PC-3 (cell line): ENCODE measurements around the gene CA10. TPM values are rescaled to one million over a fixed set of nuclear protein-coding genes. Genes with fewer than 3 reads are reported as not detected.

ENCODE experiments used
- ATAC-seq: fragments of 200-7000 bp; cut with Tn5 transposase; 2 replicates; pipeline ENCODE4 v1.9.1; 2020; ENCODE audit warnings: mild to moderate bottlenecking, moderate library complexity
- BruUV-seq: library from RNA; stranded (reverse); fragments of 400-500 nt; replicated peaks from 2 replicates; lab custom pipeline; 2021; lab: Mats Ljungman, UMichigan
- CTCF ChIA-PET: fragments of 300-600 bp; sonication (Branson Sonifier 250); formaldehyde crosslinking; loops from one replicate; lab custom pipeline; 2022; ENCODE audit warnings: antibody characterized with exemption; lab: Charles Lee
- POLR2A ChIA-PET: fragments of 300-600 bp; sonication (Branson Sonifier 250); formaldehyde crosslinking; loops from one replicate; lab custom pipeline; 2022; ENCODE audit warnings: antibody characterized with exemption; ENCODE audit not compliant: unreplicated experiment; lab: Charles Lee
- DNase-seq: peaks from one replicate; pipeline ENCODE4 v3.0.0-alpha.2; 2015
- H2AFZ ChIP-seq: fragments of 300-600 bp; sonication (generic); 2 replicates; pipeline ENCODE4 v1.6.0; 2016; ENCODE audit warnings: antibody characterized with exemption, low read length
- H3F3A ChIP-seq: fragments of 300-600 bp; sonication (generic); one replicate; pipeline ENCODE4 v1.6.0; 2017; ENCODE audit warnings: antibody characterized with exemption, low read length, control low read depth, mild to moderate bottlenecking; ENCODE audit not compliant: unreplicated experiment
- H3K27ac ChIP-seq: fragments of 300-600 bp; sonication (generic); 2 replicates; pipeline ENCODE4 v1.5.1; 2016; ENCODE audit warnings: mild to moderate bottlenecking, low read length
- H3K27me3 ChIP-seq: fragments of 300-600 bp; sonication (generic); 2 replicates; pipeline ENCODE4 v1.6.1; 2016; ENCODE audit warnings: low read length, mixed read lengths
- H3K36me3 ChIP-seq: fragments of 300-600 bp; sonication (generic); 2 replicates; pipeline ENCODE4 v1.6.1; 2016; ENCODE audit warnings: low read depth, mixed run types, low read length, mixed read lengths
- H3K4me1 ChIP-seq: fragments of 300-600 bp; sonication (generic); 2 replicates; pipeline ENCODE4 v1.5.1; 2016; ENCODE audit warnings: low read length; ENCODE audit not compliant: insufficient read depth
- H3K4me2 ChIP-seq: fragments of 300-600 bp; sonication (generic); 2 replicates; pipeline ENCODE4 v1.6.0; 2016; ENCODE audit warnings: low read length
- H3K4me3 ChIP-seq: fragments of 300-600 bp; sonication (generic); 2 replicates; pipeline ENCODE4 v1.5.1; 2016; ENCODE audit warnings: mild to moderate bottlenecking, low read length, mixed read lengths
- H3K79me2 ChIP-seq: fragments of 300-600 bp; sonication (generic); 2 replicates; pipeline ENCODE4 v1.6.1; 2017; ENCODE audit warnings: low read length, mixed read lengths
- H3K9ac ChIP-seq: fragments of 300-600 bp; sonication (generic); 2 replicates; pipeline ENCODE4 v1.6.0; 2016; ENCODE audit warnings: mild to moderate bottlenecking, low read length
- H3K9me2 ChIP-seq: fragments of 300-600 bp; sonication (generic); replicated peaks from 2 replicates; pipeline ENCODE4 v1.6.1; 2016; ENCODE audit warnings: mixed run types, low read length, mixed read lengths
- H3K9me3 ChIP-seq: fragments of 300-600 bp; sonication (generic); 2 replicates; pipeline ENCODE4 v1.6.1; 2016; ENCODE audit warnings: low read length, mixed read lengths
- H4K20me1 ChIP-seq: fragments of 300-600 bp; sonication (generic); 2 replicates; pipeline ENCODE4 v1.6.1; 2016; ENCODE audit warnings: low read length, mixed read lengths
- CTCF ChIP-seq: fragments of 300-600 bp; sonication (generic); conservative IDR thresholded peaks from 2 replicates; pipeline ENCODE4 v1.5.1; 2017; ENCODE audit warnings: antibody characterized with exemption, low read depth, mild to moderate bottlenecking, low read length
- EZH2 ChIP-seq: fragments of 300-600 bp; sonication (generic); IDR thresholded peaks from one replicate; pipeline ENCODE4 v1.6.1; 2017; ENCODE audit warnings: antibody characterized with exemption, mild to moderate bottlenecking, low read length; ENCODE audit not compliant: unreplicated experiment
- EZH2phosphoT487 ChIP-seq: fragments of 300-600 bp; sonication (generic); IDR thresholded peaks from 2 replicates; pipeline ENCODE4 v1.6.1; 2018; ENCODE audit warnings: mild to moderate bottlenecking, antibody characterized with exemption, low read length, borderline replicate concordance
- intact Hi-C: fragments of 100-400 bp; cut with micrococcal nuclease; formaldehyde crosslinking; loops from 2 replicates; pipeline ENCODE4 v1.9.0; 2023
- total RNA-seq: library from RNA; depleted of rRNA; stranded (reverse); fragments of >200 nt; gene quantifications from 2 replicates; pipeline ENCODE4 v1.2.3, GENCODE V29; 2014

The CA10 gene
- total RNA-seq, 1 experiment from 2014 or later = not detected

DNA sequence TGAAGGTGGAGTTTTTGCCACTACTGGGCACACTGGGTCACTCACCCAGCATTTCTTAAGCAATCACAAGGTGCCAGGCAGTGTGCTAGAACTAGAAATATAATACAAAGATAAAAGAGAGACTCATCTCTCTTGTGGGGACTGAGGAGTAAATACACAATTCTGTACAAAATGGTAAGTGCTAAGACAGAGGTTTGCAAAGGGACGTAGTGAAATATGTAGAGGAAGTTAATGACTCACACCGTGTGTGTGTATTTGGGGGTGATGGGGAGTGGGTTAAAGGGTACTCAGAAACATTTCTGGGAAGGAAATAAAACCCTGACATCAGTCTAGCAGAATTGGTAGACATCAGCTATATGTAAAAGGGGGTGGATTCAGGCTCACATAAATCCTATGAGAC lies 389.3 kb downstream of the CA10 start:
- Histone ChIP-seq H2AFZ (no peak overlapping the region), H3K27me3 (no peaks in the 10 kb centered on the region), H3K9me3 (no peaks in the 10 kb centered on the region), H3K9me2 (no peaks in the 10 kb centered on the region), H3K36me3 (no peaks in the 10 kb centered on the region), H3K4me1 (peaks cover 17% of the 10 kb centered on the region), H3K4me3 (no peak overlapping the region), H3K27ac (no peak overlapping the region), H3K9ac (no peak overlapping the region), H3F3A (no peaks in the 10 kb centered on the region), H3K79me2 (no peaks in the 10 kb centered on the region), H3K4me2 (no peak overlapping the region), H4K20me1 (no peaks in the 10 kb centered on the region)
- BruUV-seq = no TSS peak
- DNase-seq (no peak), ATAC-seq (no peak)
- ChIA-PET POLR2A (no interaction called here), CTCF (no interaction called here)
- TF ChIP-seq EZH2phosphoT487 (no peak), CTCF (no peak), EZH2 (no peak)
- intact Hi-C loops = no loop called here

DNA sequence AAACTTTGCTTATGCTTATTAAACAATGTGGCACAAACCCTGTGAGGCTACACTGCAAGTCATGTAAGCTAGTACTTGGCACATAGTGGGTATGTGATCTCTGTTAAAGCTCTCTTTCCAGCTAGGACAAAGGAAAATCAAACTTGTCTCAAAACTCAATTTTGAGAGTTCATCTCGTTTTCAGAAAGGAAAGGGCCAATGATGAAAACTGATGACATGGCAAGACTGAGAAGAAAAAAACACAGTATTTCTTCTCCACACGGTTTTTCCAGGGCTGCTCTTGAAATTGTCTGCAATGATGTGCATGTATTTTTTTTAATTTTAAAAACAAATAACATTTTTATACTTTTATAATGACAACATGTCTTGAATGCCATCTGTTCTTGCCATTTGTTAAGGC lies 389.8 kb downstream of the CA10 start:
- ChIA-PET POLR2A (no interaction called here), CTCF (no interaction called here)
- no peak overlapping the region for H3K9ac ChIP-seq
- H4K20me1 ChIP-seq = no peaks in the 10 kb centered on the region
- no TSS peak for BruUV-seq
- no peak overlapping the region for H3K4me2 ChIP-seq
- H3K27me3 ChIP-seq = no peaks in the 10 kb centered on the region
- peaks cover 17% of the 10 kb centered on the region for H3K4me1 ChIP-seq
- intact Hi-C loops = no loop called here
- no peaks in the 10 kb centered on the region for H3K36me3 ChIP-seq
- H3K4me3 ChIP-seq = no peak overlapping the region
- TF ChIP-seq CTCF (no peak), EZH2phosphoT487 (no peak), EZH2 (no peak)
- DNase-seq = no peak
- ATAC-seq = no peak
- no peak overlapping the region for H2AFZ ChIP-seq
- H3K79me2 ChIP-seq = no peaks in the 10 kb centered on the region
- H3K27ac ChIP-seq = no peak overlapping the region
- H3F3A ChIP-seq = no peaks in the 10 kb centered on the region
- no peaks in the 10 kb centered on the region for H3K9me3 ChIP-seq
- H3K9me2 ChIP-seq = no peaks in the 10 kb centered on the region

DNA sequence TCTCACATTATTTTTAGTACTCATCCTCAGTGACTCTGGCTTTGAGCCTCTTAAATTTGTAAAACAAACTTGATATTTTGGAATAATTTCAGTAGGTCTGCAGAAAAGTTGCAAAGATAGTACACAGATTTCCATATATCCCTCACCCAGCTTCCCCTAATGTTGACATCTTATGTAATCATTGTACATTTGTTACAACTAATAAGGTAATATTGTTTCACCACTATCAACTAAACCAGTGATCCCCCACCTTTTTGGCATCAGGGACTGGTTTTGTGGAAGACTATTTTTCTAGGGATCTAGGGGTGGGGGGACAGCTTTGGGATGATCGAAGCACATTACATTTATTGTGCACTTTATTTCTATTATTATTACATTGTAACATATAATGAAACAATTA lies 391.2 kb downstream of the CA10 start:
- Histone ChIP-seq H3K9me3 (no peaks in the 10 kb centered on the region), H3F3A (no peaks in the 10 kb centered on the region), H3K9me2 (no peaks in the 10 kb centered on the region), H3K27me3 (no peaks in the 10 kb centered on the region), H4K20me1 (no peaks in the 10 kb centered on the region), H3K36me3 (no peaks in the 10 kb centered on the region), H3K4me3 (no peak overlapping the region), H3K27ac (no peak overlapping the region), H2AFZ (no peak overlapping the region), H3K9ac (no peak overlapping the region), H3K79me2 (no peaks in the 10 kb centered on the region), H3K4me2 (no peak overlapping the region), H3K4me1 (peaks cover 17% of the 10 kb centered on the region)
- POLR2A ChIA-PET = no interaction called here
- no peak for TF ChIP-seq EZH2phosphoT487
- TF ChIP-seq EZH2 = no peak
- no peak for TF ChIP-seq CTCF
- BruUV-seq = no TSS peak
- DNase-seq = no peak
- no peak for ATAC-seq
- intact Hi-C loops = no loop called here
- CTCF ChIA-PET = no interaction called here
